Esophagus squamous epithelium (tissue), 5 donors: ENCODE data around the gene LIX1L. TPM values are rescaled to one million over a fixed set of nuclear protein-coding genes. Genes with fewer than 3 reads are reported as not detected.
A peak's percentile ranks its signal among the peaks of the same experiment; 100 is the strongest.

Source experiments
- DNase-seq: peaks from one replicate; lab custom pipeline; 2025; lab: John Stamatoyannopoulos, UW
- H3K27ac ChIP-seq, 4 donors: fragments of 200-600 bp; sonication (generic); one replicate each; pipeline ENCODE4 v1.5.1; 2016 to 2019; ENCODE audit warnings: mild to moderate bottlenecking in 1 of 4
- H3K27me3 ChIP-seq, 4 donors: fragments of 200-600 bp; sonication (generic); 1 replicate in 3 of 4; 2 replicates in 1 of 4; pipeline versions ENCODE4 v1.5.1 to v1.6.0; 2017 to 2021; ENCODE audit warnings: antibody characterized with exemption in 1 of 4
- H3K36me3 ChIP-seq, 3 donors: fragments of 200-600 bp; sonication (generic); one replicate each; pipeline ENCODE4 v1.5.1; 2016 to 2019
- H3K4me1 ChIP-seq, 3 donors: fragments of 200-600 bp; sonication (generic); one replicate each; pipeline ENCODE4 v1.5.1; 2017 to 2019
- H3K4me3 ChIP-seq, 4 donors: fragments of 200-600 bp; sonication (generic); 1 replicate in 3 of 4; 2 replicates in 1 of 4; pipeline ENCODE4 v1.5.1; 2016 to 2019; ENCODE audit warnings: mild to moderate bottlenecking in 2 of 4, moderate library complexity in 1 of 4
- H3K9me3 ChIP-seq, 3 donors: fragments of 200-600 bp; sonication (generic); one replicate each; pipeline ENCODE4 v1.5.1; 2016 to 2019
- POLR2A ChIP-seq, 4 donors: fragments of 450-650 bp; IDR thresholded peaks; one replicate each; pipeline ENCODE4 v1.6.1; 2017; ENCODE audit warnings: antibody characterized with exemption in 4 of 4, mild to moderate bottlenecking in 4 of 4, moderate library complexity in 3 of 4
- WGBS, 2 donors: methylation state at CpG; one replicate each; pipeline ENCODE4 v1.1.5; 2018; 5-methylcytosine and 5-hydroxymethylcytosine counted together
- intact Hi-C: fragments of 100-400 bp; cut with DNase I; formaldehyde crosslinking; loops from one replicate; pipeline ENCODE4 v1.15.0; 2022
- total RNA-seq, 4 donors: library from RNA; depleted of rRNA; stranded (reverse); fragments of >200 nt; gene quantifications; one replicate each; pipeline ENCODE4 v1.1.0, GENCODE V29; 2016
- TF ChIP-seq, protein P1 (sequence below), 6 experiments: fragments of 450-650 bp in 4 of 6; fragments of 200-600 bp in 2 of 6; sonication (generic) in 2 of 6; IDR thresholded peaks; one replicate each; pipeline ENCODE4 v1.5.1; 2016 to 2019; ENCODE audit warnings: antibody characterized with exemption in 6 of 6, mild to moderate bottlenecking in 4 of 6, moderate library complexity in 4 of 6
- donor health status: DM: yes; HTN: yes; CAD: no.

Gene LIX1L
- total RNA-seq, 4 donors from 2014 or later = 1.9 to 12.2 (median 5.9) TPM

DNA sequence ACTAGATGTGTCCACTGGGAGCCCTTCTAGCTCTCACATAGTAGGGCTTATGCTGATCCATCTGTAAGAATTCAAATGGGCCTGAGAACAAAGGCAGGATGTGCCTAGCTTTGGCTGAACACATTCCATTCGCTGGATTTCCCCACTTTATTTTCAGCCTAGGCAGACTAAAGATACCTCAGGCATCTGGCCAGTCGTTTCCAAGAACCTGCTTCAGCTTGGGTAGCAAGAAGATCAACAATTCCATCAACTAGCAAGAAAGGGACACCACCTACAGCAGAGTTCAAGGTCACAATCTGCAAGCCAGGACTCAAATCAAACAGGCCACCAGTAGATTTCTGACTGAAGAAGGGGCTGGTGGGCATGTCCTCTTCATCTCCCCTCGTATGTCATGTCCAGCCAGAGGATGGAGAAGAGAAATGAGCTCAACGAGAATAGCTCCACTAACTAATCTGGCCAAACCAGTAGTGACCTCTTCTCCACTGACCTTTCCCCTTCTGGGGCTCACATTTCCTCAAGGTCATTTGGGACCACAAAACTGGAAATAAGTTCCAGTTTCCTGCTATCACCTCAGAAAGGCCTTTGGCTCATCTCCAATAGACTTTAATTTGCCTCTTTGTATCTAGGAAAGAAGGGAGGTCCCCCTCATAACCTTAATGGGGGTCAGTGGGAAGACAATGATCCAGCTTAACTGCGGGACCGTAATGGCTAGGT, 24.4 kb upstream of the LIX1L start:
- H3K27ac ChIP-seq = peak overlapping the region; percentile 82 to 98 (median 96)
- no peak overlapping the region for H3K4me3 ChIP-seq
- 48 to 55% methylated on average over 6 of the region's 6 CpGs for WGBS, 2 donors
- no peak for DNase-seq
- H3K27me3 ChIP-seq = no peaks in the 10 kb centered on the region
- intact Hi-C loops = no loop called here
- H3K36me3 ChIP-seq = no peaks in the 10 kb centered on the region
- no peak for TF ChIP-seq POLR2A (IDR thresholded peaks at IDR 0.05)
- TF ChIP-seq, protein P1, sequence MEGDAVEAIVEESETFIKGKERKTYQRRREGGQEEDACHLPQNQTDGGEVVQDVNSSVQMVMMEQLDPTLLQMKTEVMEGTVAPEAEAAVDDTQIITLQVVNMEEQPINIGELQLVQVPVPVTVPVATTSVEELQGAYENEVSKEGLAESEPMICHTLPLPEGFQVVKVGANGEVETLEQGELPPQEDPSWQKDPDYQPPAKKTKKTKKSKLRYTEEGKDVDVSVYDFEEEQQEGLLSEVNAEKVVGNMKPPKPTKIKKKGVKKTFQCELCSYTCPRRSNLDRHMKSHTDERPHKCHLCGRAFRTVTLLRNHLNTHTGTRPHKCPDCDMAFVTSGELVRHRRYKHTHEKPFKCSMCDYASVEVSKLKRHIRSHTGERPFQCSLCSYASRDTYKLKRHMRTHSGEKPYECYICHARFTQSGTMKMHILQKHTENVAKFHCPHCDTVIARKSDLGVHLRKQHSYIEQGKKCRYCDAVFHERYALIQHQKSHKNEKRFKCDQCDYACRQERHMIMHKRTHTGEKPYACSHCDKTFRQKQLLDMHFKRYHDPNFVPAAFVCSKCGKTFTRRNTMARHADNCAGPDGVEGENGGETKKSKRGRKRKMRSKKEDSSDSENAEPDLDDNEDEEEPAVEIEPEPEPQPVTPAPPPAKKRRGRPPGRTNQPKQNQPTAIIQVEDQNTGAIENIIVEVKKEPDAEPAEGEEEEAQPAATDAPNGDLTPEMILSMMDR (IDR thresholded peaks at IDR 0.05) = no peak
- no peaks in the 10 kb centered on the region for H3K9me3 ChIP-seq
- H3K4me1 ChIP-seq = peaks cover 65 to 97% (median 85%) of the 10 kb centered on the region in 3 donors

DNA sequence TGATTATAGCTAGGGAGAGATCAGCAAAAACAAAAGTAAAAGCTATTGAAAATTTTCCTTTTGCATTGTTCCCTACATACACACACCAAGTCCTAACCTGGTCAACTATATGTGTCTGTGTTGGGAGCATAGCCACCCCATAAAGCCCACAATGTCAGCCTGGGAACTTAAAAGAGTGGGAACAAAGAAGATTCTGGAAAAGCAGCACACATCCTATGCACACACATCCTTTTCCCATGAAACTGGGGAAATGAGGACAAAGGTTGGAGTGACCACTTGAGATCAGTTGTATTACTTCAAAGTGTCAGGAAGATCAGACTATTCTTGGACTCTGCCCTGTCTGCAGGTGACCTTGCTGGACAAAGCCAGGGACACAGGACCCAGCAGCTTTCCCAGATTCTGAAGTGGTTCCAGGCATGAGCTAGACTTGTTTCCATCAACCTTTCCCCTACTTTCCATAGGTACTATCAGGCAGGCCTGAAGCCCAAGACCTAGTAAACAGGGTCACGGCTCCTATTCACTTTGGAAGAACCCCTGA, 22.7 kb upstream of the LIX1L start:
- DNase-seq = no peak
- intact Hi-C loops = no loop called here
- Histone ChIP-seq H3K4me3 (peak overlapping the region in 1 of 4 donors; percentile 51), H3K27me3 (no peaks in the 10 kb centered on the region), H3K27ac (peak overlapping the region; percentile 90 to 98 (median 96)), H3K4me1 (peaks cover 64 to 87% (median 77%) of the 10 kb centered on the region in 3 donors), H3K36me3 (peaks cover 0 to 4% (median 0%) of the 10 kb centered on the region in 3 donors), H3K9me3 (no peaks in the 10 kb centered on the region)
- 86% methylated on average over 1 of the region's 1 CpG; no CpG with 5 or more reads in 1 of the 2 donors for WGBS, 2 donors
- TF ChIP-seq, protein P1 (IDR thresholded peaks at IDR 0.05) = no peak
- no peak for TF ChIP-seq POLR2A (IDR thresholded peaks at IDR 0.05)

DNA sequence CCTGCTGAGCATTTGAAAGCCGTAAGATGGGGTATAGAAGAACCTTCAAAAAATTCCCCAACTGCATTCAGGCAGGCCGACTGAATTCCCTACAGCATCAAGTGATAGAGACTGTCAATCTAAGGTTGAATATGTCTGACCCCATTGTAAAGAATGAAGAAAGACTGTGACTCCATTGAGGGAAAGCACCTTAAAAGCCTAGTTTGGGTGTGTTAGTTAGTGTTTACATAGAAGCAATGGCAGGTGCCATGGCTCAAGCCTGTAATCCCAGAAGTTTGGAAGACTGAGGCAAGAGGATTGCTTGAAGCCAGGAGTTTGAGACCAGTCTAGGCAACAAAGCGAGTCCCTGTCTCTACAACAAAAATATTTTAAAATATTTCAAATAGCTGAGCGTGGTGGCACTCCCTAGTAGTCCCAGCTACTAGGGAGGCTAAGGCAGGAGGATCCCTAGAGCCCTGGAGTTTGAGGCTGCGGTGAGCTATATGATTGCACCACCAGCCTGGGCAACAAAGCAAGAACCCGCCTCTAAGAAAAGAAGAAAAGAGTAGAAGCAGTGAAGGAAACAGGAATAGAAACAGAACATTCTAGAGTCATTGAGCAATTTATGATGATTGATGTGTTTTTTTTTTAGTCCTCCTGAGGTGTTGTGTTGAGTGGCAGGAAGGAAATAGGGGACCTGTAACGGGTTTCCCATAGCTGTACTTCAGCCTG, 22.1 kb upstream of the LIX1L start:
- intact Hi-C loops = loop anchor here (2.0 kb wide), 1 partner anchor 27 kb away; no protein-coding TSS in a partner anchor
- no peak for DNase-seq

DNA sequence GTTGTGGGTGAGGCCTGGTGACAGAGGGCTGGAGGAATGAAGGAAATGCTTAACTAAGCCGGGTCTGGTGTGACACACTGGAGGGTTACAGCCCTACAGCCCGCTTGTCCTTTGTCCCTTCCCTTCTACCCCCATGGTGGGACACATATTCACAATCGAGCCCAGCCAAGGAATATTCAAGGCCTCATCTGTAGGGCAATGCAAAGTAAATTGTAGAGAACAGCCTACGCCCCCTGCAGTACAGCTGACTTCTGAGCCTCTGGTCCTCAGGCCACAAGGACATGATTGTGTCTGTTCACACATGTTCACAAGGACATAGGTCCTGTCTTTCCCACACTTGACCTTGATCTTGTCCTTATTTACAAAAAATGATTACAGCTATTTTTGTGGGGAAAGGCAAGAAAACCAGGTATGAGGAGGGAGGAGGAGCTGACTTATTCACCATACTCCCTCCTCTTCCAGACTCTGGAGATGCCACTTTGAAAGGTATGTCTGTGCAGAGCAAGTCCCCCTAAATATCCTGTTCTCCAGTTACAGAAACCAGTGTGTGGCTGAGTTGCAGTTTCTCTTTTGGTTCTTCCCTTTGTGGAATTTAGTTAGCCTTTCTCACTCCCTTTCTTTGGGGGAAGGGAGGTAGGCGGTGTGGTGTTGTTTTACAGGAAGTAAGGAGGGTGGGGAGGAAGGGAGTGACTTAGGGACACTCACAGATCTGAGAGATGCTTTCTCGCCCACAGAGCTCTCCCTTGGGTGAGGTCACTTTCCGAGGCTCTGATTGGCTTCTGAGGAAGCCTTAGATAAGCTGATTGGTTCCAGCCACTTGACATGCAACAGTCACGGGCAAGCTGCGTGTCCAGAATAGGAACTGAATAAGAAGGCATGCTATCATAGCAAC, 21.3 kb upstream of the LIX1L start:
- Histone ChIP-seq H3K9me3 (no peaks in the 10 kb centered on the region), H3K4me3 (peak overlapping the region in 3 of 4 donors; percentile 24 to 51 (median 28)), H3K27me3 (no peaks in the 10 kb centered on the region), H3K36me3 (peaks cover 0 to 4% (median 0%) of the 10 kb centered on the region in 3 donors), H3K4me1 (peaks cover 50 to 73% (median 62%) of the 10 kb centered on the region in 3 donors), H3K27ac (peak overlapping the region; percentile 90 to 98 (median 96))
- DNase-seq = peak; percentile 89
- TF ChIP-seq, protein P1 (IDR thresholded peaks at IDR 0.05) = peak in 3 of 6 experiments; percentile 13 to 30 (median 16)
- peak in 3 of 4 donors; percentile 22 to 87 (median 76) for TF ChIP-seq POLR2A (IDR thresholded peaks at IDR 0.05)
- intact Hi-C loops = loop anchor here (2.0 kb wide), 1 partner anchor 28 kb away; no protein-coding TSS in a partner anchor
- WGBS, 2 donors = 5 to 9% methylated on average over 5 to 9 of the region's 9 CpGs

More for the DNA sequence above, 22.1 kb upstream of the LIX1L start:
- 30 to 42% methylated on average over 6 to 7 of the region's 7 CpGs for WGBS, 2 donors
- Histone ChIP-seq H3K9me3 (no peaks in the 10 kb centered on the region), H3K27me3 (no peaks in the 10 kb centered on the region), H3K27ac (peak overlapping the region; percentile 90 to 98 (median 96)), H3K4me1 (peaks cover 58 to 81% (median 70%) of the 10 kb centered on the region in 3 donors), H3K36me3 (peaks cover 0 to 4% (median 0%) of the 10 kb centered on the region in 3 donors), H3K4me3 (peak overlapping the region in 3 of 4 donors; percentile 2 to 51 (median 24))
- TF ChIP-seq, protein P1 (IDR thresholded peaks at IDR 0.05) = no peak
- TF ChIP-seq POLR2A (IDR thresholded peaks at IDR 0.05) = peak in 2 of 4 donors; percentile 7 to 39
